Right atrium auricular region (tissue), 2 donors: ENCODE measurements around the gene GPR108. TPM values are rescaled to one million over a fixed set of nuclear protein-coding genes. Genes with fewer than 3 reads are reported as not detected.

ENCODE experiments used
- DNase-seq: peaks from one replicate; pipeline ENCODE4 v3.0.0-alpha.2; 2019; ENCODE audit warnings: low spot score
- H3K27ac ChIP-seq, 2 donors: fragments of 200-600 bp; sonication (generic); 1 replicate in 1 of 2; 2 replicates in 1 of 2; pipeline ENCODE4 v1.5.1; 2016 to 2019
- H3K27me3 ChIP-seq, 2 donors: fragments of 200-600 bp; sonication (generic); one replicate each; pipeline versions ENCODE4 v1.5.1 to v1.6.0; 2017 to 2019
- H3K36me3 ChIP-seq: fragments of 200-600 bp; sonication (generic); one replicate; pipeline ENCODE4 v1.5.1; 2016
- H3K4me1 ChIP-seq, 2 donors: fragments of 200-600 bp; sonication (generic); one replicate each; pipeline versions ENCODE4 v1.5.1 to v1.6.0; 2017 to 2019
- H3K4me3 ChIP-seq, 2 donors: fragments of 200-600 bp; sonication (generic); 1 replicate in 1 of 2; 2 replicates in 1 of 2; pipeline ENCODE4 v1.5.1; 2017 to 2019; ENCODE audit warnings: mild to moderate bottlenecking in 1 of 2, moderate library complexity in 1 of 2
- H3K9me3 ChIP-seq, 2 donors: fragments of 200-600 bp; sonication (generic); one replicate each; pipeline ENCODE4 v1.5.1; 2019
- total RNA-seq, 2 donors: library from RNA; depleted of rRNA; stranded (reverse); fragments of >200 nt; gene quantifications; one replicate each; pipeline ENCODE4 v1.1.0, GENCODE V29; 2016
- TF ChIP-seq, protein P1 (sequence below), 2 donors: fragments of 200-600 bp; sonication (generic); IDR thresholded peaks; one replicate each; pipeline ENCODE4 v1.5.1; 2019; ENCODE audit warnings: antibody characterized with exemption in 2 of 2

Gene GPR108
- total RNA-seq, 2 donors from 2014 or later: 40.3 to 41.3 TPM

DNA sequence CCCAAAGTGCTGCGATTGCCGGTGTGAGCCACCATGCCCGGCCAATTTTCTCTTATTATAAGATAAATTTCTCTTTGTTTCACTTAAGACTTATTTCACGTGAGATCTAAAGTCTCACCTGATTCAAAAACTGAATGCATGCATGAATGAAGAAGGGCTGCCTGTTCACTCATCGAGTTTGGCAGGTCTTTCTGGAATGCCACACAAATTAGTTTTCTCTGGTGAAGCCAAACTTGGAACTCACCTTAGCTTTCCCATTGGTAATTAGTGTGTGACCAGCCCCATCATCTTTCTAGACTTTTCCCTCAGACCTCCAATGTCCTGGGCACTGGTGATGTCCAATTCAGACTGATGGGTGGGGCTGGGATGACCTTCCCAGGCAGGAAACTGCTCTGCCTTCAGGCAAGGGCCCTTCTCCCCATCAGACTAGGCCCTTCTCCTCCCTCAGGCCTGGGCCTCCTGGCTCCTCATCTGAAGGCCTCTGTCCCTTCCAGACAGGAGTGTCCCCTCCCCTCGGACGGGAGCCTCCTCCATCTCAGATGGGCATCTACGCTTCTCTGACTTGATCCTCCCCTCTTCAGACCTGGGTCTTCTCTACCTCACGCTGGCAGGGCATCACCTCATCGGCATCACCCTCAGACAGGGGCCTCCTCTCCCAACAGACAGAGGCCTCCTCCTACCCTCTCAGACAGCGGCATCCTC lies 31.3 kb downstream of the GPR108 start:
- Histone ChIP-seq H3K27me3 (no peaks in the 10 kb centered on the region), H3K27ac (no peak overlapping the region)

DNA sequence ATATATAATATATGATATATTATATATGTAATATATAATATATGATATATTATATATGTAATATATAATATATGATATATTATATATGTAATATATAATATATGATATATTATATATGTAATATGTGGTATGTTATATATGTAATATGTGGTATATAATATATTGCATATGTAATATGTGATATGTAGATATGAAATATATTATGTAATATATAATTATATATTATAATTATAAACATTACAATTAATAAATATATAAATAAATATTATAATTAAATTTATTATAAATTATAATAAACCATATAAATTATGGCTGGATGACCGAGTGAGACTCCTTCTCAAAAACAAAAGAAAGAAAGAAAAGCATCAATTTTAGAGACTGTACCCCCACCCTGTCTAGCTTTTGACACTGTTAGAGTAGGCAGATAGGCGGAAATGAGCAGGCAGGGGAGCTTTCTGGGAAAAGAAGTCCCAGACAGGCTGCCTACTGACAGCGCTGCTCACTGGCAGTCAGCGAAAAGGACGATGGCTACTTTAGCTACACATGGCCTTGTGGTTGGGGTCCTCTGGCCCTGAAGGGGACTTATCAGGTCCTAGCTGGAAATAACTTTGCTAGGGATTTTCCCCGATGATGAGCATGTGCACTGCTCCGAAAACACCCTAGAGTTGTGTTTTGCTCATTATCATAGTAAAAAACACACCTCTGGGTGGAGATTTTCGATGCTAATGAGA lies 36.6 kb downstream of the GPR108 start:
- no peak overlapping the region for H3K27ac ChIP-seq
- H3K9me3 ChIP-seq: no peaks in the 10 kb centered on the region
- H3K4me1 ChIP-seq: no peaks in the 10 kb centered on the region
- no peaks in the 10 kb centered on the region for H3K27me3 ChIP-seq
- TF ChIP-seq, protein P1, sequence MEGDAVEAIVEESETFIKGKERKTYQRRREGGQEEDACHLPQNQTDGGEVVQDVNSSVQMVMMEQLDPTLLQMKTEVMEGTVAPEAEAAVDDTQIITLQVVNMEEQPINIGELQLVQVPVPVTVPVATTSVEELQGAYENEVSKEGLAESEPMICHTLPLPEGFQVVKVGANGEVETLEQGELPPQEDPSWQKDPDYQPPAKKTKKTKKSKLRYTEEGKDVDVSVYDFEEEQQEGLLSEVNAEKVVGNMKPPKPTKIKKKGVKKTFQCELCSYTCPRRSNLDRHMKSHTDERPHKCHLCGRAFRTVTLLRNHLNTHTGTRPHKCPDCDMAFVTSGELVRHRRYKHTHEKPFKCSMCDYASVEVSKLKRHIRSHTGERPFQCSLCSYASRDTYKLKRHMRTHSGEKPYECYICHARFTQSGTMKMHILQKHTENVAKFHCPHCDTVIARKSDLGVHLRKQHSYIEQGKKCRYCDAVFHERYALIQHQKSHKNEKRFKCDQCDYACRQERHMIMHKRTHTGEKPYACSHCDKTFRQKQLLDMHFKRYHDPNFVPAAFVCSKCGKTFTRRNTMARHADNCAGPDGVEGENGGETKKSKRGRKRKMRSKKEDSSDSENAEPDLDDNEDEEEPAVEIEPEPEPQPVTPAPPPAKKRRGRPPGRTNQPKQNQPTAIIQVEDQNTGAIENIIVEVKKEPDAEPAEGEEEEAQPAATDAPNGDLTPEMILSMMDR (IDR thresholded peaks at IDR 0.05): no peak
- no peaks in the 10 kb centered on the region for H3K36me3 ChIP-seq
- DNase-seq: no peak
- H3K4me3 ChIP-seq: no peak overlapping the region

More for the DNA sequence above, 31.3 kb downstream of the GPR108 start:
- H3K9me3 ChIP-seq: no peaks in the 10 kb centered on the region
- no peak overlapping the region for H3K4me3 ChIP-seq
- TF ChIP-seq, protein P1 (IDR thresholded peaks at IDR 0.05): no peak
- H3K36me3 ChIP-seq: no peaks in the 10 kb centered on the region
- no peak for DNase-seq
- no peaks in the 10 kb centered on the region for H3K4me1 ChIP-seq

DNA sequence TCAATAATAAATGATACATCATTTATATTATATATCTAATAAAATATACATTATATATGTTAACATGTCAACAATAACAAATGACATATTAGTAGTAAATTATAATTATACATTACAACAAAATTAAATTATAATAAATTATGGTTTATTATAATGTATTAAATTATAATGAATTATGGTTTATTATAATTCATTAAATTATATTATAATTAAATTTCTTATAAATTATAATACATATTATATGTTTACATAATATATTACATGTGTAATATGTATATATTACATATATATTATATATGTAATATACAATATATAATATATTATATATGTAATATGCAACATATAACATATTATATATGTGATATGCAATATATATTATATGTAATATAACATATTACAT lies 37.4 kb downstream of the GPR108 start:
- H3K27me3 ChIP-seq: no peaks in the 10 kb centered on the region
- no peaks in the 10 kb centered on the region for H3K4me1 ChIP-seq
- TF ChIP-seq, protein P1 (IDR thresholded peaks at IDR 0.05): no peak
- no peaks in the 10 kb centered on the region for H3K9me3 ChIP-seq
- no peaks in the 10 kb centered on the region for H3K36me3 ChIP-seq
- H3K4me3 ChIP-seq: no peak overlapping the region
- no peak for DNase-seq
- H3K27ac ChIP-seq: no peak overlapping the region

DNA sequence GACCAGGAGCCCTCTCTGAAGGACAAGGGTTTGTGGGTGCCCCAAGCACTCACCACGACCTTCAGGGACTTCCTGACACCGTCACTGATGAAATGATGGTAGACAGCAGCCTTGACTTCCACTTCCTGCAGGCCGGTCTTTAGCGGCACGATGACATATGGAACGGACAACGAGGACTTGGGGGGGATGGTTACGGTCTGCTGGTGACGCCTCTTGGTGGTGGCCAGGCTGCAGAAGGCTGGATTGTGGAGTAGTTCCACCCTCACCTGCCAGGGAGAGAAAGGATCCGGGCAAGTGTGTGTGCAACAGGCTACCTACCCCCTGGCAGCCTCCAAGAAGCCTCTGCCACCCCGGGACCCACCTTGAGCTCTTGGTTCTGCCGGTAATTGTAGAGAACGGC lies 40.1 kb downstream of the GPR108 start:
- no peak overlapping the region for H3K4me3 ChIP-seq
- H3K27ac ChIP-seq: no peak overlapping the region
- no peak for DNase-seq
- no peaks in the 10 kb centered on the region for H3K9me3 ChIP-seq
- H3K4me1 ChIP-seq: no peaks in the 10 kb centered on the region
- TF ChIP-seq, protein P1 (IDR thresholded peaks at IDR 0.05): no peak
- H3K36me3 ChIP-seq: no peaks in the 10 kb centered on the region
- no peaks in the 10 kb centered on the region for H3K27me3 ChIP-seq

DNA sequence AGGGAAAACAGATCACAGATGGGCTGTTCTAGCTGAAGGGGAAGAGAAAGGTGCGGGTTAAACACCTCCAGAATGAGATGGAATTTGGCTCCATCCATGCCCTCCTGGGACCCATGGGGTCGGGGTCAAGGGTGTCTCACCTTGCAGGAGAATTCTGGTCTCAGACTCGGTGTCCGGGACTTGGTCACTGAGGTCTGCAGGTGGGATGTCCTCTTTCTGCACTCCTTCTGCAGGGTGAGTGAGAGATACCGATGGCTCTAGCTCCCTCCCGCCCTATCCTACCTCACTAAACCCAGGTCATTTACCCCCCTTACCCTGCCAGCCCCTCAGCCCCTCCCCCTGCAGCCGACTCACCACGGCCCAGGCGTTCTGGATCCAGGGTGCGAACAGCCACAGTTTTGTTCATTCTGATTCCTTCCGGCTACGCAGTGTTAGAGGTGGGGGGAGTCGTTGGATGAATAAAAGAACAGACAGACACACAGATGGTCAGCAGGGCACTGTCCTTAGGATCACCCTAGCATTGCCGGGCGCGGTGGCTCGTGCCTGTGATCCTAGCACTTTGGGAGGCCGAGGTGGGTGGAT lies 41.0 kb downstream of the GPR108 start:
- no peak for DNase-seq
- Histone ChIP-seq H3K27me3 (no peaks in the 10 kb centered on the region), H3K36me3 (no peaks in the 10 kb centered on the region), H3K4me3 (no peak overlapping the region), H3K4me1 (no peaks in the 10 kb centered on the region), H3K27ac (no peak overlapping the region), H3K9me3 (no peaks in the 10 kb centered on the region)
- TF ChIP-seq, protein P1 (IDR thresholded peaks at IDR 0.05): no peak
